Mucosa of rectum (tissue), 2 donors: ENCODE results near the gene AGMAT.

Experiments
- H3K27ac ChIP-seq, 2 donors: one replicate each; pipeline ENCODE4 v1.7.0; 2013; ENCODE audit warnings: inconsistent platforms in 2 of 2, low read depth in 2 of 2, low read length in 2 of 2
- H3K27me3 ChIP-seq, 2 donors: one replicate each; pipeline ENCODE4 v1.7.0; 2013; ENCODE audit warnings: low read length in 2 of 2; ENCODE audit not compliant: control insufficient read depth in 2 of 2, insufficient read depth in 2 of 2
- H3K36me3 ChIP-seq, 2 donors: one replicate each; pipeline ENCODE4 v1.7.0; 2013; ENCODE audit warnings: low read length in 2 of 2; ENCODE audit not compliant: control insufficient read depth in 2 of 2, insufficient read depth in 2 of 2
- H3K4me1 ChIP-seq, 2 donors: one replicate each; pipeline ENCODE4 v1.7.0; 2013; ENCODE audit warnings: low read length in 2 of 2, mild to moderate bottlenecking in 1 of 2; ENCODE audit not compliant: control insufficient read depth in 2 of 2, insufficient read depth in 2 of 2
- H3K4me3 ChIP-seq, 2 donors: one replicate each; pipeline ENCODE4 v1.7.0; 2013; ENCODE audit warnings: low read length in 2 of 2
- H3K9ac ChIP-seq, 2 donors: one replicate each; pipeline ENCODE4 v1.7.0; 2013; ENCODE audit warnings: low read length in 2 of 2, low read depth in 1 of 2, mild to moderate bottlenecking in 1 of 2
- H3K9me3 ChIP-seq, 2 donors: one replicate each; pipeline ENCODE4 v1.7.0; 2013; ENCODE audit warnings: low read length in 2 of 2; ENCODE audit not compliant: control insufficient read depth in 2 of 2
- donor health status: healthy.
- donor health status: Normal muscosa, but diverticular disease.

Gene AGMAT

DNA sequence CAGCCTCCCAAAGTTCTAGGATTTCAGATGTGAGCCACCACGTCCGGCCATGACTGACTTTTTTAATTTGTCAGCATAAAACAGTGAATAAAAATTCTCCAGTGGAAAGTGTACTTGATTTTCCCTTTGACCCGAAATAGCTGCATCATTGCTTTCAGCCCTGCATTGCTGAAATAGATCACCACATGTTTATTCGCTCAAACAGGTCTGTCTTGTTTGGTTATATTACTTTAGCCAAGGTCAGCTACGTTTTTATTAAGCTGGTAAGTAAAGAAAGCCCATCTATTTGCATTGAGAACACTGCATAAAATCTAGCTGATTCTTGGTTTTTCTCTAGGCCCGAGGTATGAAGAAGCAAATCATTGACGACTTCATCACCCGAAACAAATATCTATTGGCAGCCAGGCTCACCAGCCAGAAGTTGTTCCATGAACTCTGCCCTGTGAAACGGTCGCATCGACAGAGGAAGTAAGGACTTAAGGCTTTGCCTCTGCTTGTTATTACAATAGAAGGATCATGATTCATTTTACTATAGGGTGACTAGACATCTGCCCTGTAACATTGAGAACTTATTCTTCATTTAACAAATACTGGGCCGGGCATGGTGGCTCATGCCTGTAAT lies 25.6 kb downstream of the AGMAT start:
- peak overlapping the region in 1 of 2 donors; percentile 26 for H3K9ac ChIP-seq
- peaks cover 21 to 24% of the 10 kb centered on the region in 2 donors for H3K36me3 ChIP-seq
- H3K27ac ChIP-seq: peak overlapping the region; percentile 73 to 76
- no peaks in the 10 kb centered on the region for H3K9me3 ChIP-seq
- no peak overlapping the region for H3K4me3 ChIP-seq
- H3K27me3 ChIP-seq: no peaks in the 10 kb centered on the region
- peaks cover 4 to 8% of the 10 kb centered on the region in 2 donors for H3K4me1 ChIP-seq

- Histone ChIP-seq H3K9me3 (no peaks in the 10 kb centered on the region), H3K4me1 (peaks cover 4 to 8% of the 10 kb centered on the region in 2 donors), H3K9ac (no peak overlapping the region), H3K36me3 (peaks cover 14 to 21% of the 10 kb centered on the region in 2 donors), H3K27me3 (no peaks in the 10 kb centered on the region), H3K4me3 (no peak overlapping the region), H3K27ac (peak overlapping the region in 1 of 2 donors; percentile 76)
These were observed 26.3 kb downstream of the AGMAT start for GRCh38 chr1:15558516-15558915.

- Histone ChIP-seq H3K4me3 (no peak overlapping the region), H3K27me3 (no peaks in the 10 kb centered on the region), H3K36me3 (peaks cover 11 to 17% of the 10 kb centered on the region in 2 donors), H3K9me3 (no peaks in the 10 kb centered on the region), H3K4me1 (peaks cover 4 to 8% of the 10 kb centered on the region in 2 donors), H3K27ac (no peak overlapping the region), H3K9ac (no peak overlapping the region)
These were observed 27.3 kb downstream of the AGMAT start for GRCh38 chr1:15557594-15557993.

- no peak overlapping the region for H3K27ac ChIP-seq
- peaks cover 4 to 8% of the 10 kb centered on the region in 2 donors for H3K4me1 ChIP-seq
- peaks cover 5 to 12% of the 10 kb centered on the region in 2 donors for H3K36me3 ChIP-seq
- no peak overlapping the region for H3K9ac ChIP-seq
- no peaks in the 10 kb centered on the region for H3K9me3 ChIP-seq
- H3K4me3 ChIP-seq: no peak overlapping the region
- H3K27me3 ChIP-seq: no peaks in the 10 kb centered on the region
These were observed 27.8 kb downstream of the AGMAT start for GRCh38 chr1:15557008-15557407.

GRCh38 chr1:15550573-15550972 lies 34.3 kb downstream of the AGMAT start:
- Histone ChIP-seq H3K36me3 (peaks cover 23 to 33% of the 10 kb centered on the region in 2 donors), H3K9me3 (no peaks in the 10 kb centered on the region), H3K4me3 (no peak overlapping the region), H3K27ac (no peak overlapping the region), H3K9ac (no peak overlapping the region), H3K27me3 (no peaks in the 10 kb centered on the region), H3K4me1 (no peaks in the 10 kb centered on the region)

- peaks cover 43 to 60% of the 10 kb centered on the region in 2 donors for H3K36me3 ChIP-seq
- H3K9ac ChIP-seq: no peak overlapping the region
- no peaks in the 10 kb centered on the region for H3K4me1 ChIP-seq
- no peaks in the 10 kb centered on the region for H3K9me3 ChIP-seq
- no peaks in the 10 kb centered on the region for H3K27me3 ChIP-seq
- no peak overlapping the region for H3K4me3 ChIP-seq
- no peak overlapping the region for H3K27ac ChIP-seq
These were observed 38.2 kb downstream of the AGMAT start for GRCh38 chr1:15546641-15547040.

DNA sequence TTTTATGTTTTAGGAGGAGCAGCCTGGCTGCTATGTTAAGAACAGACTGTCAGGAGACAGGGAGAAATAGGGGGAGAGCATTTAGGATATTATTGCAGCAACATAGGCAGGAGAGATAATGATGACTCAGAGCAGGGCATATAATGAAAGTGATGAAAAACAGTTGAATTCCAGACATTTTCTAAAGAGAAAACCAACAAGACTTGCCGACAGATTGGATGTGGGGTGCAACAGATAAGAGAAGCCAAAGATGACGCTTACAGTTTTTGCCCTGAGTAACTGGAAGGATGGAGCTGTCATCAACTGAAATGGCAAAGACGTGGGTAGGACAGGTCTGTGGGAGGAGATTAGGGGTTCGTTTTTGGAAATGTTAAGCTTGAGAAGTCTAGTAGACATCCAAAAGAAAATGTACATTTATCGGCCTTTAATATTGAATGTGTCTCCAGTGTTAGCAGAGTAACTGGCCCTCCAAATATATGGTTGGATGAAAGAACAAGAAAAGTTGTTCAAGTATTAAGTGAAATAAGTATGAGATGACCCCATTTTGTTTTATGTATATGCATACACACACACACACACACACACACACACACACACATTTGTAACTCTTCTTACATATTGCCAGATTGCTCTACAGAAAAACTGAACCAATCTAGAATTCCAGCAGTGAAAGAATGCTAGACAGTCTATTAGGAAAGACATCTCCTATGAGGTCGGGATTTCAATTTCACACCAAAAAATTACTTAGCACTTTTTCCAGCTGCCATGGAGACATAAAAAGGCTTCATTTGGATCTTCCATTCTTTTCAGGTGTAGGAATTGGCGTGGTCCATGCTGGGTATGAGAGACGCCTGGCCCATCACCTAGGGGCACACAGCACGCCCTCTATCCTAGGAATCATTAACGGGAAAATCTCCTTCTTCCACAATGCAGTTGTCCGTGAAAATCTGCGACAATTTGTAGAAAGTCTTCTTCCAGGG lies 41.0 kb downstream of the AGMAT start:
- Histone ChIP-seq H3K27ac (no peak overlapping the region), H3K36me3 (peaks cover 50 to 66% of the 10 kb centered on the region in 2 donors), H3K4me1 (no peaks in the 10 kb centered on the region)

DNA sequence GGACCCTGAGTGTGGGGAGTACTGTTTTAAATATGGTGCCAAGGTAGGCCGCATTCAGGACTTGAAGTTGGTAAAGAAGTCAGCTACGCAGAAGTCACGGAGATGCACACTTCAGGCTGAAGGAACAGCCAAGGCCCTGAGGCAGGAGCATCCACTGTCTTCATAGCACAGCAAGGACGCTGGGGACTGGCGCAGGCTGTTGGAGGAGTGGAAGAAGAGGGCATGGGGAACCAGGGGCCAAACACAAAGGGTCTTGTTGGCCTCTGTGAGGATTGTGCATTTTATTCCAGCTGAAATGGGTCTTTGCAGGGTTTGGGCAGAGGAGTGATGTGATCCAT lies 41.6 kb downstream of the AGMAT start:
- Histone ChIP-seq H3K27ac (no peak overlapping the region), H3K36me3 (peaks cover 55 to 61% of the 10 kb centered on the region in 2 donors), H3K4me3 (no peak overlapping the region)

More for the DNA sequence above, 41.0 kb downstream of the AGMAT start:
- Histone ChIP-seq H3K27me3 (no peaks in the 10 kb centered on the region), H3K9me3 (no peaks in the 10 kb centered on the region), H3K9ac (no peak overlapping the region), H3K4me3 (no peak overlapping the region)

GRCh38 chr1:15542388-15543250 lies 42.2 kb downstream of the AGMAT start:
- Histone ChIP-seq H3K4me1 (no peaks in the 10 kb centered on the region), H3K36me3 (peaks cover 55 to 58% of the 10 kb centered on the region in 2 donors), H3K27me3 (no peaks in the 10 kb centered on the region), H3K9ac (no peak overlapping the region), H3K27ac (no peak overlapping the region), H3K9me3 (no peaks in the 10 kb centered on the region), H3K4me3 (no peak overlapping the region)

More for the DNA sequence above, 41.6 kb downstream of the AGMAT start:
- no peaks in the 10 kb centered on the region for H3K4me1 ChIP-seq
- H3K9me3 ChIP-seq: no peaks in the 10 kb centered on the region
- H3K27me3 ChIP-seq: no peaks in the 10 kb centered on the region
- H3K9ac ChIP-seq: no peak overlapping the region
